ENCODE results near the gene SLC17A7. TPM values are rescaled to one million over a fixed set of nuclear protein-coding genes. Genes with fewer than 3 reads are reported as not detected.
A peak's percentile ranks its signal among the peaks of the same experiment; 100 is the strongest.
"Not testable (repeated sequence)": the region's sequence is repeated elsewhere in the genome, so short reads cannot be mapped to it uniquely, and the experiment has no call there.

SLC17A7 gene
- total and polyA plus RNA-seq, 10 donors: 0.07 to 0.13 (median 0.10) TPM; not detected in 5

GRCh38 chr19:49465371-49465770 is 24.0 kb upstream of the SLC17A7 start:
- WGBS, 5 donors: 80 to 100% (median 95%) methylated on average over 1 to 3 of the region's 3 CpGs
- Histone ChIP-seq H3K36me3 (peaks cover 0 to 87% (median 46%) of the 10 kb centered on the region in 6 donors), H3K4me1 (peaks cover 11 to 35% (median 24%) of the 10 kb centered on the region in 6 donors), H3K4me3 (no peak overlapping the region), H3K9me3 (no peaks in the 10 kb centered on the region), H3K27me3 (replicated peaks in 1 of 7) (no peaks in the 10 kb centered on the region), H3K27ac (no peak overlapping the region)
- TF ChIP-seq POLR2A (IDR thresholded peaks at IDR 0.05) (no peak), POLR2AphosphoS5 (IDR thresholded peaks at IDR 0.05) (no peak), CTCF (IDR thresholded peaks at IDR 0.05 in 8 of 11, conservative IDR thresholded peaks at IDR 0.05 in 3 of 11) (no peak)
- no peak for DNase-seq
- intact Hi-C loops (cut with DNase I; ENCODE audit: low total_unique reads): no loop called here

GRCh38 chr19:49463960-49464740 is 22.8 kb upstream of the SLC17A7 start:
- H3K36me3 ChIP-seq: peaks cover 0 to 87% (median 56%) of the 10 kb centered on the region in 6 donors

GRCh38 chr19:49462492-49462891 is 21.2 kb upstream of the SLC17A7 start:
- no peak overlapping the region for H3K27ac ChIP-seq
- no peak for DNase-seq
- intact Hi-C loops (cut with DNase I; ENCODE audit: low total_unique reads): no loop called here
- no peaks in the 10 kb centered on the region for H3K9me3 ChIP-seq
- WGBS, 5 donors: 86 to 94% (median 88%) methylated on average over 12 of the region's 12 CpGs
- no peak for TF ChIP-seq POLR2A (IDR thresholded peaks at IDR 0.05)
- TF ChIP-seq POLR2AphosphoS5 (IDR thresholded peaks at IDR 0.05): no peak
- no peak for TF ChIP-seq CTCF (IDR thresholded peaks at IDR 0.05 in 8 of 11, conservative IDR thresholded peaks at IDR 0.05 in 3 of 11)
- no peak overlapping the region for H3K4me3 ChIP-seq
- H3K36me3 ChIP-seq: peaks cover 0 to 84% (median 55%) of the 10 kb centered on the region in 6 donors
- H3K27me3 ChIP-seq (replicated peaks in 1 of 7): no peaks in the 10 kb centered on the region
- peaks cover 3 to 27% (median 10%) of the 10 kb centered on the region in 6 donors for H3K4me1 ChIP-seq

More at GRCh38 chr19:49463960-49464740, 22.8 kb upstream of the SLC17A7 start:
- Histone ChIP-seq H3K9me3 (no peaks in the 10 kb centered on the region), H3K4me3 (no peak overlapping the region), H3K4me1 (peaks cover 0 to 25% (median 11%) of the 10 kb centered on the region in 6 donors), H3K27me3 (replicated peaks in 1 of 7) (no peaks in the 10 kb centered on the region), H3K27ac (no peak overlapping the region)
- whole genome bisulfite sequencing, 5 donors: 89 to 94% (median 91%) methylated on average over 38 to 39 of the region's 39 CpGs
- intact Hi-C loops (cut with DNase I; ENCODE audit: low total_unique reads): no loop called here
- TF ChIP-seq POLR2AphosphoS5 (IDR thresholded peaks at IDR 0.05) (peak in 1 of 3 donors; percentile 23), POLR2A (IDR thresholded peaks at IDR 0.05) (no peak)
- DNase-seq: no peak

- 96 to 98% (median 98%) methylated on average over 27 to 37 of the region's 37 CpGs for WGBS, 5 donors
- Histone ChIP-seq H3K4me1 (peaks cover 4 to 35% (median 12%) of the 10 kb centered on the region in 6 donors), H3K36me3 (peaks cover 0 to 84% (median 52%) of the 10 kb centered on the region in 6 donors), H3K4me3 (no peak overlapping the region), H3K9me3 (no peaks in the 10 kb centered on the region), H3K27me3 (replicated peaks in 1 of 7) (no peaks in the 10 kb centered on the region), H3K27ac (no peak overlapping the region)
- DNase-seq: no peak
- intact Hi-C loops (cut with DNase I; ENCODE audit: low total_unique reads): no loop called here
- TF ChIP-seq POLR2AphosphoS5 (IDR thresholded peaks at IDR 0.05) (no peak), POLR2A (IDR thresholded peaks at IDR 0.05) (no peak), CTCF (IDR thresholded peaks at IDR 0.05 in 8 of 11, conservative IDR thresholded peaks at IDR 0.05 in 3 of 11) (no peak)
Observed at GRCh38 chr19:49461656-49462055, 20.3 kb upstream of the SLC17A7 start.

- H3K4me3 ChIP-seq; H3K27ac ChIP-seq; DNase-seq; H3K27me3 ChIP-seq (replicated peaks in 1 of 7); intact Hi-C loops (cut with DNase I; ENCODE audit: low total_unique reads); H3K9me3 ChIP-seq: not testable (repeated sequence)
- WGBS, 5 donors: 0% methylated on average over 1 of the region's 1 CpG; no CpG with 5 or more reads in 3 of the 5 donors
- Histone ChIP-seq H3K4me1 (peaks cover 4 to 41% (median 12%) of the 10 kb centered on the region in 6 donors), H3K36me3 (peaks cover 0 to 84% (median 47%) of the 10 kb centered on the region in 6 donors)
Observed at GRCh38 chr19:49461130-49461529, 19.8 kb upstream of the SLC17A7 start.

All from spleen (tissue), 11 donors.